ENCODE measurements around the gene ASPSCR1. TPM values are rescaled to one million over a fixed set of nuclear protein-coding genes. Genes with fewer than 3 reads are reported as not detected.

Gene ASPSCR1
- total RNA-seq, 1 donor from 2014 or later: 25.6 TPM

DNA sequence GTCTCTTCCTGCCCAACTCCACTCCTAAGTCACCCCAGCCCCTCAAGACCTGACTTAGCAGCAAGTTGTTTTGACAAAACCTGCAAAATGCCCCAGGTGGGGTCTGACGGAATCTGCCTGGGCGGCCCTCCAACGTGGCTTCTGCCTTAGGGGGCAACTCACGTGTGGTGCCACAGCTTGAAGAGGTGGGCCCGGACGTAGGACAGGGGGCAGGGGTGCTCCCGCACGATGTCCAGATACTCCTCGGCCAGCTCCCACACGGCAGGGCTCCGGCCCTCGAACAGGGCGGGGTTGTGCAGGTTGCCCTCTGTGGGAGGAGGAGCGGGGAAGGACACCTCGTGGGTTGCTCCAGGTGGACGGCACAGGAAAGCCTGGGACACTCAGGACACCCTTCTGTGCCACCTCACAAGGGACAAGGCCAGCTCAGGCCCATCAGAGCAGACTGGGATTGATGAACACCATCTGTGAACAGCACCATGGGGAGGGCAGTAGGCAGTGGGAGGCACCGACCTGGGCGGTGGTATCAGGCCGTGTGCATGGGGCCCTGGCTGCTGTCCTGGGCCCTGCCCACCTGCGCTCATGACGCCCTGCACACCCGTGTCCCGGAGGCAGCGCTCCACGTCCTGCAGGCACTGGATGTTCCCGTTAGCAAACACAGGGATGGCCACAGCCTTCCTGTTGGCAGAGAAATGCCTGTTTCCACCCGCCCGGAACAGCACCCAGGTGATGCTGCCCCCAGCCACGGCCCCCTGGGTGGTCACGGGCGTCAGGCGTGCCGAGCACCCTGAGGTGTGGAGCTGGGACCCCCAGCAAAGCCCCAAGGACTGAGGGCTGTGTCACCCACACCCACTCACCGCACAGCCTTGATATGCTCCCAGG, 83.9 kb downstream of the ASPSCR1 start:
- Mint-ChIP-seq H3K9me3 (ENCODE audit: unreplicated experiment) (no peaks in the 10 kb centered on the region), H3K36me3 (ENCODE audit: low read depth, unreplicated experiment) (no peaks in the 10 kb centered on the region), H3K4me1 (ENCODE audit: unreplicated experiment) (peaks cover 2% of the 10 kb centered on the region), H3K4me3 (ENCODE audit: unreplicated experiment) (no peak overlapping the region), H3K27me3 (ENCODE audit: unreplicated experiment) (peaks cover 4% of the 10 kb centered on the region), H3K27ac (ENCODE audit: unreplicated experiment) (no peak overlapping the region)
- TF ChIP-seq, protein P1, sequence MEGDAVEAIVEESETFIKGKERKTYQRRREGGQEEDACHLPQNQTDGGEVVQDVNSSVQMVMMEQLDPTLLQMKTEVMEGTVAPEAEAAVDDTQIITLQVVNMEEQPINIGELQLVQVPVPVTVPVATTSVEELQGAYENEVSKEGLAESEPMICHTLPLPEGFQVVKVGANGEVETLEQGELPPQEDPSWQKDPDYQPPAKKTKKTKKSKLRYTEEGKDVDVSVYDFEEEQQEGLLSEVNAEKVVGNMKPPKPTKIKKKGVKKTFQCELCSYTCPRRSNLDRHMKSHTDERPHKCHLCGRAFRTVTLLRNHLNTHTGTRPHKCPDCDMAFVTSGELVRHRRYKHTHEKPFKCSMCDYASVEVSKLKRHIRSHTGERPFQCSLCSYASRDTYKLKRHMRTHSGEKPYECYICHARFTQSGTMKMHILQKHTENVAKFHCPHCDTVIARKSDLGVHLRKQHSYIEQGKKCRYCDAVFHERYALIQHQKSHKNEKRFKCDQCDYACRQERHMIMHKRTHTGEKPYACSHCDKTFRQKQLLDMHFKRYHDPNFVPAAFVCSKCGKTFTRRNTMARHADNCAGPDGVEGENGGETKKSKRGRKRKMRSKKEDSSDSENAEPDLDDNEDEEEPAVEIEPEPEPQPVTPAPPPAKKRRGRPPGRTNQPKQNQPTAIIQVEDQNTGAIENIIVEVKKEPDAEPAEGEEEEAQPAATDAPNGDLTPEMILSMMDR (IDR thresholded peaks at IDR 0.05; ENCODE audit: unreplicated experiment): no peak
- no peak for DNase-seq (ENCODE audit: low spot score)

DNA sequence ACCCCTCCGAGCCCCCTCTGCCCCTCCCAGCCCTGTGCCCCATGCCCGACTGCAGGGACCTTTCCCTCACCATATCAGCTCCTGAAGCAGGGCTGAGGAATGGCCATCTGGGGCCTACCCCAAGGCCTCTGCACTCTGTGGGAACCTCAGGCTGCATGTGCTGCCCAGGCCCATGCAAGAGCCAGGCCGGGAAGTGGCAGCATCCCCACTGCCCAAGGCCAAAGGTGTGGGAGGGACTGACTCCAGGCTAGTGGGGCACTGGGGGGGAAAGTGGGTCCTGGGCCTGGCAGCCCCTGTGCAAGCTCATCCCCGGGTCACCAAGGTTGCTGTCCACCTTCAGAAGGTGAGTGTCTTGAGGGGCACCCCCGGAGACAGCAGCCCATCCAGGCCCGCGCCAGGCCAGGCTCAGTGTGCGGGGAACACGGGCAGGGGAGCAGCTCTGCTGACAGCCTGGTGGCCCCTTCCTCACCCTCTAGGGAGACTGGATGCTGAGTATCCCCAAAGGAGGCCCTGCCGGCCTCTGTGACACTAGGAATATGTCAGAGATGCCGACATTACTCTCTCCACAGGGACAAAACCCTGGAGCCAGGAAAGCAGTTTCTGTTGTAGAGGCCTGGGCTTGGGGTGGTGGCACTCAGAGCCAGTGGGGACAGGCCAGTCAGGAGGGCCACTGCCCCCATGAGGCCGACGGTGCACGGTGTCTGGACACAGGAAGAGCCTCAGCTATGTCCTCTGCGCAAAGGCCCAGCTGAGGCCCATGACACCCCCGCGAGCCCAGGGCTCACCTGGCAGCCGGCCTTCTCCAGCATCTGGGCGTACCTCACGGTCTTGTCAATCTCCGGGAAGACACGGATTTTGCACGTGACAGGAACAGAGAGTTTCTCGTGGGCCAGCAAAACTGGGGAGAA, 84.9 kb downstream of the ASPSCR1 start:
- Mint-ChIP-seq H3K4me3 (ENCODE audit: unreplicated experiment) (no peak overlapping the region), H3K4me1 (ENCODE audit: unreplicated experiment) (peaks cover 3% of the 10 kb centered on the region), H3K36me3 (ENCODE audit: low read depth, unreplicated experiment) (no peaks in the 10 kb centered on the region), H3K9me3 (ENCODE audit: unreplicated experiment) (no peaks in the 10 kb centered on the region), H3K27me3 (ENCODE audit: unreplicated experiment) (peaks cover 13% of the 10 kb centered on the region), H3K27ac (ENCODE audit: unreplicated experiment) (no peak overlapping the region)
- TF ChIP-seq, protein P1 (IDR thresholded peaks at IDR 0.05; ENCODE audit: unreplicated experiment): no peak
- no peak for DNase-seq (ENCODE audit: low spot score)

DNA sequence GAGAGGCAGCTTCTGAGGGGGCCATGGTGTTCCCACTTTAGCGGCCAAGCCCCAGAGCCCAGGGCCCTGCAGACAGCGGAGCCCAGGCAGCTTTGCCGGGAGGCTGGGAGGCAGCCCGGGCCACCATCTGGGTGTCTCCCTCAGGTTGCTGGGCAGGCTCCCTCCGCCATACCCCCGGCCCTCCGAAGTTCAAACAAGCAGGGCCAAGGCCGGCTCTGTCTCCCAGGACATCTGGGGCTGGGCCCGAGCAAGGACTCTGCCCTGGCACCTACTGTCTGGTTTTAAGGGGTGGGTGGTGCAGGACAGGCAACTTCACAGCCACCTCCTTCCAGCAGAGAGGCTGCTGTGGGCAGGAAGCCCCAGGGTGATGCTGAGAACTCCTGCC, 85.5 kb downstream of the ASPSCR1 start:
- Mint-ChIP-seq H3K27ac (ENCODE audit: unreplicated experiment) (no peak overlapping the region), H3K9me3 (ENCODE audit: unreplicated experiment) (no peaks in the 10 kb centered on the region), H3K27me3 (ENCODE audit: unreplicated experiment) (peaks cover 12% of the 10 kb centered on the region), H3K36me3 (ENCODE audit: low read depth, unreplicated experiment) (no peaks in the 10 kb centered on the region), H3K4me3 (ENCODE audit: unreplicated experiment) (no peak overlapping the region), H3K4me1 (ENCODE audit: unreplicated experiment) (peaks cover 3% of the 10 kb centered on the region)
- TF ChIP-seq, protein P1 (IDR thresholded peaks at IDR 0.05; ENCODE audit: unreplicated experiment): no peak
- no peak for DNase-seq (ENCODE audit: low spot score)

DNA sequence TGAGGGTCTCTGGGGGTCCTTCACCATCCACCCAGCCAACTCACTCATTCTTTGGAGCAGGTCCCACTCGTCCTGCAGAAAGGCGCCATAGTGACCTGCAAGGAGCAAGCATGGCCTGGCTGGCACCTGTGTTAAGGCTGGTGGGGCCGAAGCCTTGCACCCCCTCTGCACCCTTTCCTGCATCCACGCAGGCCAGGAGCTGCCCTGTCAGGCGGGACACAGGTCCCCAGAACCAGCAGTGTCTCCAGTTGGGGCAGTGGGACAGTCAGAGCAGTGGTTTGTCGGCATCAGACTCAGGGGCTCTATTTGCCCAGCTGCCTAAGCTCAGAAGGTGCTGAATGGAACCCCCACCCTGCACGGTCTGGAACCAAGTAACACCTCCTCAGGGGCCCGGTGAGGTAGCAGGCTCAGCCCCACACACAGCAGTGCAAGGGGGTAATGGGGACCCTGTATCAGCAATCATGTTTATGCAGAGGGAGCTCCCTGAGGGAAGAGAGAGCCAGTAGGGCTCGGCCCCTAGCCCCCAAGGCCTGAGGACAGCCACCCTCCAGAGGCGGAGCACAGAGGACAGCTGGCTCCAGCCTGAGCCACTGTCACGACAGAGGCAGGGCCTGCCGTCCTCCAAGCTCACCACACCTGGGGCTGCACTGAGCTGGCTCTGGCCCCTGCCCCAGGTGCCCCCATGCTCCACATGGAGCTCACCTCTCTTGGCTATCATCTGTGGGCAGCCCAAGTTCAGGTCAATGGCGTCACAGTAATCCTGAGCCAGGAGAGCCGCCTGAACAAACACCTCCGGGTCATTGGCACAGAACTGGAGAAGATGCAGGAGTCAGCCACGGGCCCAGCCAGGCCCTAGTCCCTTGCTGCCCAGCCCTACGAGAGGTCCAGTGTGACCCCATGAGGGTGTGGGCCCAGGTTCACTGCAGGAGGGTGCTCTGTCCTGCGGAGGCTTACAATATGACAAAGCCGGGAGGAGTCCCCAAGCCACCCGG, 86.3 kb downstream of the ASPSCR1 start:
- Mint-ChIP-seq H3K4me1 (ENCODE audit: unreplicated experiment) (peaks cover 3% of the 10 kb centered on the region), H3K36me3 (ENCODE audit: low read depth, unreplicated experiment) (no peaks in the 10 kb centered on the region), H3K9me3 (ENCODE audit: unreplicated experiment) (no peaks in the 10 kb centered on the region), H3K27ac (ENCODE audit: unreplicated experiment) (no peak overlapping the region), H3K27me3 (ENCODE audit: unreplicated experiment) (peaks cover 11% of the 10 kb centered on the region), H3K4me3 (ENCODE audit: unreplicated experiment) (peak overlapping the region; percentile 71)
- TF ChIP-seq, protein P1 (IDR thresholded peaks at IDR 0.05; ENCODE audit: unreplicated experiment): no peak
- no peak for DNase-seq (ENCODE audit: low spot score)

All from endothelial cell (in vitro differentiated cells).